ENCODE data around the gene DPP6. TPM values are rescaled to one million over a fixed set of nuclear protein-coding genes. Genes with fewer than 3 reads are reported as not detected.

Gene DPP6
- total and polyA plus RNA-seq, 2 of the 8 experiments (the other 6 are each of a cell fraction or from before 2014, with no cell fraction given), result 4.7 to 6.8 TPM

- Histone ChIP-seq H3K4me1 (replicated peaks in 1 of 4; ENCODE audit: control insufficient read depth in 3 of 4, insufficient read depth in 4 of 4, low read length in 3 of 4) (peaks cover 0 to 6% (median 4%) of the 10 kb centered on the region in 4 experiments; a peak in 5 of 7 replicates), H3K79me2 (ENCODE audit: control insufficient read depth in 1 of 2, insufficient read depth in 2 of 2, low read length in 2 of 2) (no peaks in the 10 kb centered on the region), H4K5ac (ENCODE audit: insufficient read length, low read depth, low read length) (no peak overlapping the region), H4K20me1 (replicated peaks in 1 of 2; ENCODE audit: control insufficient read depth in 1 of 2, insufficient read depth in 2 of 2, low read length in 2 of 2) (no peaks in the 10 kb centered on the region), H2BK120ac (replicated peaks; ENCODE audit: low read depth, low read length) (no peak overlapping the region), H3K4ac (replicated peaks; ENCODE audit: insufficient read length, low read depth, low read length) (no peak overlapping the region), H2BK5ac (ENCODE audit: low read depth, low read length) (no peak overlapping the region), H3K9ac (replicated peaks in 1 of 4; ENCODE audit: extremely low read depth in 1 of 4, low read depth in 3 of 4, low read length in 3 of 4) (no peak overlapping the region), H3K9me3 (ENCODE audit: insufficient read depth in 2 of 2, low read depth in 1 of 2, low read length in 1 of 2) (peaks cover 28 to 35% of the 10 kb centered on the region in 2 experiments), H3K23me2 (ENCODE audit: low read depth, low read length) (no peaks in the 10 kb centered on the region), H4K8ac (ENCODE audit: extremely low read depth, insufficient read depth, low read length) (no peak overlapping the region), H3K56ac (replicated peaks; ENCODE audit: insufficient read length, low read depth, low read length) (no peak overlapping the region), H3K14ac (ENCODE audit: insufficient read length) (no peak overlapping the region), H2AK5ac (ENCODE audit: low read depth, low read length) (no peak overlapping the region), H3K27me3 (replicated peaks in 1 of 4; ENCODE audit: control insufficient read depth in 3 of 4, extremely low read depth in 1 of 4, insufficient read depth in 3 of 4, low read length in 3 of 4) (no peaks in the 10 kb centered on the region), H3K27ac (ENCODE audit: low read depth, low read length) (no peak overlapping the region), H2BK15ac (ENCODE audit: low read length) (no peak overlapping the region), H3K4me3 (ENCODE audit: extremely low read depth in 1 of 4, insufficient read depth in 2 of 4, low read depth in 3 of 4, low read length in 4 of 4) (no peak overlapping the region), H3K79me1 (ENCODE audit: low read depth, low read length) (no peaks in the 10 kb centered on the region), H3K4me2 (ENCODE audit: insufficient read depth in 1 of 2, low read depth in 2 of 2, low read length in 2 of 2) (no peak overlapping the region), H2AFZ (ENCODE audit: low read length) (no peak overlapping the region), H2BK20ac (ENCODE audit: low read length) (no peak overlapping the region; the same call in 1 of the 2 replicates), H2BK12ac (ENCODE audit: low read depth, low read length) (no peak overlapping the region; the same call in 1 of the 2 replicates), H4K91ac (replicated peaks; ENCODE audit: insufficient read length, low read length) (no peak overlapping the region), H3K18ac (ENCODE audit: extremely low read depth, low read length) (no peak overlapping the region), H3K23ac (ENCODE audit: insufficient read length) (no peak overlapping the region), H3K36me3 (ENCODE audit: control insufficient read depth in 2 of 4, insufficient read depth in 4 of 4, low read length in 3 of 4) (peaks cover 0 to 12% (median 0%) of the 10 kb centered on the region in 4 experiments; a peak in 2 of 8 replicates)
- TF ChIP-seq E2F6 (IDR thresholded peaks at IDR 0.05) (no peak), KDM1A (IDR thresholded peaks at IDR 0.05; ENCODE audit: borderline replicate concordance, low read length) (no peak), MAFK (IDR thresholded peaks at IDR 0.05; ENCODE audit: low read depth, low read length) (no peak), ZNF274 (IDR thresholded peaks at IDR 0.05; ENCODE audit: borderline replicate concordance, extremely low read depth, low read length) (no peak), BRCA1 (IDR thresholded peaks at IDR 0.05; ENCODE audit: low read depth, low read length) (no peak), SUZ12 (IDR thresholded peaks at IDR 0.05; ENCODE audit: low read length) (no peak), SIN3A (conservative IDR thresholded peaks at IDR 0.05 in 1 of 2, IDR thresholded peaks at IDR 0.05 in 1 of 2; ENCODE audit: low read depth in 1 of 2, low read length in 2 of 2) (no peak), EZH2 (IDR thresholded peaks at IDR 0.05; ENCODE audit: low read depth, low read length, severe bottlenecking) (no peak), CHD2 (IDR thresholded peaks at IDR 0.05; ENCODE audit: low read length) (no peak), TAF7 (optimal IDR thresholded peaks at IDR 0.05; ENCODE audit: borderline replicate concordance, low read depth, low read length) (no peak), FOSL1 (IDR thresholded peaks at IDR 0.05; ENCODE audit: insufficient read depth, low read depth, low read length) (no peak)
- FAIRE-seq (no peak), DNase-seq (ENCODE audit: low read depth in 1 of 2, low spot score in 2 of 2) (no peak)
- ChIA-PET POLR2A (ENCODE audit: partially characterized antibody) (no interaction called here), CTCF (ENCODE audit: partially characterized antibody) (no interaction called here)
- 97% methylated on average over 2 of the region's 2 CpGs; no CpG with 5 or more reads in 1 of the 2 experiments for WGBS, 2 experiments (ENCODE audit: extremely low coverage in 1 of 2, insufficient coverage in 1 of 2, insufficient read length in 1 of 2, insufficient replicate concordance in 2 of 2, low coverage in 1 of 2, low lambda C conversion rate in 2 of 2, missing lambda C conversion rate in 1 of 2)
Measured at GRCh38 chr7:154931906-154932305, 879.7 kb downstream of the DPP6 start.
